NCI-H460 (cell line): ENCODE results near the gene ESRP2. TPM values are rescaled to one million over a fixed set of nuclear protein-coding genes. Genes with fewer than 3 reads are reported as not detected.
A peak's percentile ranks its signal among the peaks of the same experiment; 100 is the strongest.

Experiments used
- DNase-seq: peaks from one replicate; pipeline ENCODE4 v3.0.0-alpha.2; 2016; ENCODE audit warnings: low read depth; ENCODE audit errors: extremely low read depth
- polyA plus RNA-seq: library from polyadenylated mRNA; depleted of rRNA; stranded (reverse); fragments of >200 nt; gene quantifications from 2 replicates; pipeline ENCODE4 v1.2.3, GENCODE V29; 2014; cell fraction: nucleus; rRNA removed
- total RNA-seq: library from RNA; depleted of rRNA; stranded (reverse); fragments of >200 nt; shearing (Covaris generic); gene quantifications from 2 replicates; pipeline ENCODE4 v1.2.3, GENCODE V29; 2014; rRNA removed

ESRP2 gene
- 0.27 TPM in 1 of 2 replicates, not detected in the other for total RNA-seq
- polyA plus RNA-seq: 0.33 and 0.38 TPM in 2 replicates

DNA sequence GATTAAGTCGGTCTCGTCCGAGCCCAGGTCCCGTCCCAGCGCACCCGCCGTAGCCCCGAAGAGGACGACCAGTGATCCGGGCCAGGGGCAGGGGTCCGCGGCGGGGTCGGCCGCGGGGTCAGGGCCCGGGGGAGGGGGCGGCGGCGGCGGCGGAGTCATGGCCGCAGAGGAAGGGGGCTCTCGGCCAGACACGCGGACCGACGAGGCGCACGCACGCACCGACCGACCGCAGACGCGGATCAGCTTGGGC lies at the start of gene ESRP2:
Gene ESRP2 (minus strand): TSS at position 241 of the 250 bp plus-strand sequence. CDS start 82 bp downstream, at position 159.
- no peak for DNase-seq

DNA sequence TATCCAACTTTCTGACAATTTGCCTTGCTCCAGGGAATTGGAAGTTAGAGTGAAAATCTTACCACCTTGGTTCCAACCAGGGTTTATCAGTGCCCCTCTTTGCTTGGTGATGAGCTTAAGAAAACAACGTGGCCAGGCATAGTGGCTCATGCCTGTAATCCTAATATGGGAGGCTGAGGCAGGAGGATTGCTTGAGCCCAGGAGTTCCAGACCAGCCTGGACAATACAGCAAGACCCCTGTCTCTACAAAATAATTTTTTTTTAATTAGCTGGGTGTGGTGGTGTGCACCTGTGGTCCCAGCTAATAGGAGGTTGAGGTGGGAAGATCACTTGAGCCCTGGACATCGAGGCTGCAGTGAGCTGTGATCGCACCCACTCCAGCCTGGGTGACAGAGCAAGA lies 49.8 kb upstream of the ESRP2 start:
- DNase-seq: no peak

DNA sequence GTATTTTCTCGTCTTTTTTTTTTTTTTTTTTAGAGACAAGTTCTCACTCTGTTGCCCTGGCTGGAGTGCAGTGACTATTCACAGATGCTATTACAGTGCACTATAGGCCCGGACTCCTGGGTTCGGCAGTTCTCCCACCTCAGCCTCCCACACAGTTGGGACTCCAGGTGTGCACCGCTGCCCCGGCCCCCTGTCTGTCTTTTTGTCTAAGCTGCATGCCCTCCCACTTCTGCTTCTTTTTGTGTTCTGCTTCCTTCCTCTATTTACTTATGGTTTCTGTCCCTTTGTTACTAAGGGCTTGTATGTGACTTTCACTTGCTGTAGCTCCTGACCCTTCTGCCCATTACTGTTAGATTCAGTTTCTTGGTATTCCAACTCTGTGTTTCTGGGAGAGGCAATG lies 48.9 kb upstream of the ESRP2 start:
- no peak for DNase-seq

DNA sequence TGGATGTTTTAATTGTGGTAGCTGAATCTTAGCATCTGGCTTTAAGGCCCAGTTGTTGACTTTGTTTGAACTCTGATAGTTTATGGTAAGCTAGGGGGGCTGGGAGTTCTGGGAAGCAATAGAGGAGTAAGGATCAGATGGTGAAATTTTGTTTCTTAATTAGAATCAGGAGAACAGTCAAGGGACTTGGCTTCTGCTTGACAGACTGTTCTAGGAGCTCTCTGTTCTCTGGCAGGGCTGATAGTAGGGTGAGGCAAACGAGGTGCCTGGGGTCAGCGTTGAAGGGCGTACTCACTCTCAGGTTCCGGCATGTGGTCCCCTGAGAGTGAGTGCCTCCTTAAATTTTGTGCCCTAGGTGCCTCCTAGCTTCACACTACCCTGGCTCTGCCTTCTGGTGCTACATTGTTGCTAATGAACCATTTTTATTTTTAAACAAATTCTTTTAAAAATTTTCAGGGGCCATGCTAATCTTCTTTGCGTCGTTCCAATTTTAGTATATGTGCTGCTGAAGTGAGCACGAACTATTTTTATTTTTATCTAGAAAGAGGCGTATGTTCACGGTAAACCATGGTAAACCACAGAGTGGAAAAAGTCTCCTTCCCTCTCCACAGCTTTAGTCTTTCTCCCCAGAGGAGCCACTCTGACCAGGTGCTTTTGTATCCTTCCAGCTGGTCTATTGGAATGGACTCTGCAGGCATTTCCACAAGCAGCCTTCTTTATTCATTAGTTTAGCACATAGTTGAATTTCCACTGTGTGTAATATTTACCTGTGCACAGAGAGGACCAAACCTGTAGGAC lies 48.1 kb upstream of the ESRP2 start:
- DNase-seq: no peak

DNA sequence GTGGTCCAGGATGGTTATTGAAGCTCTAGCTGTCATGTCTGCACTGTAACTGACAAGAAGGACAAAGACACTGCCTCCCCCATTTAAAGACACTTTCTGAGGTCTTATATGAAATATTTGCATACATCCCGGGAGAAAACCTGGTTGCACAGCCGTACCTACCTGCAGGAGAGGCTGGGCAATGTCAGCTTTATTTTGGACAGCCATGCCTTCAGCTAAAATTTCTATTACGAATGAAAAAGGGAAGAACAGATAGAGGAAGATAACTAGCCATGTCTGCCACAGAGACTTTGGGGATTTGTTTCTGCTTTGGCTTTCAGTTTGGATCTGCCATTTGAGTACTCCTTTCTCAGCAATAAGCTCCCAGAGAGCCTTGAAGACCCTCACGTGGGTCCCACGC lies 47.4 kb upstream of the ESRP2 start:
- DNase-seq: no peak

DNA sequence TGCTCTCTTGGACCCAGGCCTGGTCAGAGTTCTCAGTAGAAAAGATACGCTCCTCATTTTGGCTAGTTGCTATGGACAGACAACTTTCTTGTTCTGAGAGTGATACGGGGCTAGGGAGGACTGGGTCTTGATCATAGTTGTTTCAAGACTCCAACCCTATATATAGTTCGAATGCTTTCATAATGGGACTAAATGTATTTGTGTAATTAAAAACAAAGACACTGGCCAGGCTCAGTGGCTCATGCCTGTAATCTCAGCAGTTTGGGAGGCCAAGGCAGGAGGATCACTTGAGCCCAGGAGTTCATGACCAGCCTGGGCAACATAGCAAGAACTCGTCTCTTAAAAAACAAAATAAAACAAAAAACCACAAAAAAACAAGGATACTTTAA lies 46.1 kb upstream of the ESRP2 start:
- no peak for DNase-seq

DNA sequence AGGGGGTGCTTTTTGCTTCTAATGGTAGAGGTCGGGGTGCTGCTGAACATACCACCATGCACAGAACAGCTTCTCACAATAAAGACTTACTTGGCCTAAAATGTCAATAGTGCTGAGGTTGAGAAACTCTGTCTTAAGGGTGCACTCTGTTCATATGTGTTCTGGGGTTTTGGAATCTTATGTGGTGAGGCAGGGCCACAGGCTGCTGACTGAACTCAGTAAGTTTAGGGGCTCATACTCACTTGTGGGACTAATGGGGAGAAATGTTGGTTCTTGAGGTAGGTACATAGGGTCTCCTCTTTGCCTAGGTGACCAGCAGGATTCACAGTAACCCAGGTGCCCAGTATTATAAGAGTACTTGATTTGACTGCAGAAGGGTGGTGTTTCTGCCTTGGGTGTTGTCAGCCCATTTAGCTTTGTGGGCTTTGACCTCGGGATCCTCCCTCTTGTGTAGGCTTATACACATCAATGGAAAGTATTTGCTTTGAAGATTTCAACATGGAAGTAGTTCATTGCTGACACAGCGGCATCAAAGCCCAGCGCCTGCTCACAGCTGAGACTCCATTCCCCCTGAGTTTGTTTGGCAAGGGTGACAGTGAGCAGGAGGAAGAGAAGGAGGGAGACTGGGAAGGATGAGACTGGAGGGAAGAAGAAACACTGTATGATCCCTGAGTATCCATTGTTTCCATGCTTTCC lies 45.6 kb upstream of the ESRP2 start:
- no peak for DNase-seq

DNA sequence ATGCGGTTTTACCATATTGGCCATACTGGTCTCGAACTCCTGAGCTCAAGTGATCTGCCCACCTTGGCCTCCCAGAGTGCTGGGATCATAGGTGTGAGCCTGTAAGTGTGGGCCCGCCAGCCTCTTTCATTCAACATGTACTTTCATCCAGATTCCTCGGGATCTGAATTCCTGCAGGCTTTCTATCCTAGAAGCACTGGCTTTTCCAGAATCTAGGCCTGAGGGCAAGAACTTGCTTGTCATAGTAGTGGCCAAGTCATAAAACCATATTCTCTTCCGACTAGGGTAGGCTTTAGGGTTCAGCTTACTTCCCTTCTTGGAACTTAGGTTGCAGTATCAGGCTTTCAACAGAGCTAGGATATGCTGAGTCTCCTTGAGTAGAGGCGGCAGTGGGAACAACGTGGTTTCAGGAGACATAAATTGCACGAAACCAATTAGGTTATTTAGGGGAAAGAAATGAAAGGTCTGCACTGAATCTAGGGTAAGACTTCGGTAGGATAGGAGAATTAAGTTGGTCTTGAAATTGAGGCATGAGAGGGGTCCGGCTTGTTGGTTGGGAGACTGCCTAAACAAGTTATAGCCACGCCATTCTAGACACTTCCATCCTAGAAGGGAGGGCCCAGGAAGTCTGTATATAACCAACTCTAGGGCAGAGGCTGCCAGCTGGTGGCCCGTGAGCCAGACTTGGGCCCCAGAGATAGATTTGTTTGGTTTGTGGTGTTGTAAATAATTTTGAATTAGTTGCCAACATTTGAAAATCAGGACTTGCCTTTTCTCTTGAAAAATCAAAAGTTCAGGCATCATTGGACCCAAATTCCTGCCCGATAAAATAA lies 44.0 kb upstream of the ESRP2 start:
- DNase-seq: no peak

DNA sequence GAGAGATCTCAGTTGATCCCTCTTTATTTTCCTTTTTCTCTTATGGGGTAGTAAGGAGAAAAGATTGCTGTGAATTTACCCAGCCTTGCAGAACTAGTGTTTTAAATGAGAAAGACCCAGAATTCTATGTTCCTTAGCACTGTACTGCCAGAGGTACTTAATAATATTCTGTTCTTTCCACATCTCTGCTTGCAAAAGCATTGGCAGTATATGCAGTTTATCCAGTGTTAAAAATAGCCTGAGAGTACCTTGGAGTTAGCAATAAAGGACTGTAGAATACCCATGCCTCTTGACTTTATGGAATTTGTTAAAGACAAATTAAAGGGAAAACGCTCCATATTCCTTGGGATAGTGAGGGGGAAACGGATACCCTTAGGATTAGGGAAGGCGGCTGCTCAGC lies 40.3 kb upstream of the ESRP2 start:
- no peak for DNase-seq

DNA sequence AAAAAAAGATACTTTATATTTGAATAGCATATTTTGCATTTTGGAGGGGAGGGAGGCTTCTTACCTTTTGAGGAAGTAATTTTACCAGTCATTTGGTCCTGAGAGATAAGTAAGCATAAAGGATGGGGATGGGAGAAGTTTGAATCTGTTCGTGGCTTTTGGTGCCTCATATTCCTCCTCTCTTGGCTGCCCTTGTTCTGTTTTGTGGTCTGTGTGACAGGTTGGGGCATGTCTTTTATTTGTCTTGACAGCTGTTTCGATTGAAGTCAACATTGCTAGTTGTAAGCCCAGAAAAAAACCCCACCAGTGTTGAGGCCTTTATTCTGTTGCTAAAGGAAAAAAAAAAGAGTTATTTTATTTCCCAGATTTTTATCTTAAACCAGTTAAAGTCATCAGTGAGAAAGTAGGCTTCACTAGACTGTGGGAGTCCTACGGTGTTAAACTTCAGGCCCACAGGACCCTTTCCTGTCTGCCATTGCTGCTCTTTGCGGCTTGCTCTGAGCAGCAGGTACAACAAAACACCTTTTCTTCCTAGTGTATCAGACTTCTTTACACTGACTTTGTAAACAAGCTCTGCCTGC lies 39.8 kb upstream of the ESRP2 start:
- DNase-seq: no peak

DNA sequence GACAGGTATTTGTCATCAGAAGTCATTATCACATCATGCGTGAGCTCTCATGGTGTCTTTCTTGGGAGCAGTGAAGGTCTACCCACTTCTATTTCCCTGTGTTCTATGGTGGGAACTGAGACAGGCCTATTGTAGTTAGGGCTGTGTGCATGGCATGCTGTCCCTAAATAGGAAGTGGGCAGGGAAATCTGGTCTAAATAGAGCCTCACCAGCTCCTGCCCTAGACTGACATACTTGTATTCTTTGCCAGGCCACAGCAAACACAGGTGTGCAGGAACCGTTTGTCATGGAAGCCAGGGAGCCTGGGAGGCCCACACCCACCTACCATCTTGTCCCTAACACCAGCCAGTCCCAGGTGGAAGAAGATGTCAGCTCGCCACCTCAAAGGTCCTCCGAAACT lies 38.5 kb upstream of the ESRP2 start:
- no peak for DNase-seq

DNA sequence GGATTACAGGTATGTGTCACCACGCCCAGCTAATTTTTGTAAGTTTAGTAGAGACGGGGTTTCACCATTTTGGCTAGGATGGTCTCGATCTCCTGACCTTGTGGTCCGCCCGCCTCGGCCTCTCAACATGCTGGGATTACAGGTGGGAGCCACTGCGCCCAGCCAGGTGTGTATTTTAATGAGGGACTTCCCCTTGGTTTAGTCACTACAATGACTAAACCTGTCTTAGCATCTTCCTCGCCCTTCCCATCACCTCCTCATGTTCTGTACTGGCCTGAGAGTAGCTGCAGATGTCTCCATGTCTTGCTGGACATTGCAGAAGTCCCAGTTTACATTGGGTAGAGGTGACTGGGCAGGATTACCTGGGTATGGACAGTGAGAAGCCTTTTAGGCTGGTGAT lies 38.0 kb upstream of the ESRP2 start:
- no peak for DNase-seq

DNA sequence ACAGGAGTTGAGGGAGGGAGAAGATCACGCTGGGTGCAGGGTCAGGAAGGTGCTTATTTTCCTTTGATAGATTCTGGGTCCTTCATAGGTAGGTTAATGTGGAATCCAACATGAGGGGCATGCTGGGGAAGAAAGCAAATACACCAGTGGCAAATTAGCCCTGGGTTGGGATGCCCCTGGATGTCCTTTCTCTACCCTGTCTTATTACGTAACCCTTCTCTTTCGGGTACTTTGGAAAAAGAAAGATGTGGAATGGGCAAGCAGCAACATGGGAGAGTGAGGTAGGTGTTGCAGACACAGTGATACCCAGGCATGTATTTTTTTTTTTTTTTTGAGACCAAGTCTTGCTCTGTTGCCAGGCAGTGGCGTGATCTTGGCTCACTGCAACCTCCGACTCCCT lies 37.5 kb upstream of the ESRP2 start:
- no peak for DNase-seq

DNA sequence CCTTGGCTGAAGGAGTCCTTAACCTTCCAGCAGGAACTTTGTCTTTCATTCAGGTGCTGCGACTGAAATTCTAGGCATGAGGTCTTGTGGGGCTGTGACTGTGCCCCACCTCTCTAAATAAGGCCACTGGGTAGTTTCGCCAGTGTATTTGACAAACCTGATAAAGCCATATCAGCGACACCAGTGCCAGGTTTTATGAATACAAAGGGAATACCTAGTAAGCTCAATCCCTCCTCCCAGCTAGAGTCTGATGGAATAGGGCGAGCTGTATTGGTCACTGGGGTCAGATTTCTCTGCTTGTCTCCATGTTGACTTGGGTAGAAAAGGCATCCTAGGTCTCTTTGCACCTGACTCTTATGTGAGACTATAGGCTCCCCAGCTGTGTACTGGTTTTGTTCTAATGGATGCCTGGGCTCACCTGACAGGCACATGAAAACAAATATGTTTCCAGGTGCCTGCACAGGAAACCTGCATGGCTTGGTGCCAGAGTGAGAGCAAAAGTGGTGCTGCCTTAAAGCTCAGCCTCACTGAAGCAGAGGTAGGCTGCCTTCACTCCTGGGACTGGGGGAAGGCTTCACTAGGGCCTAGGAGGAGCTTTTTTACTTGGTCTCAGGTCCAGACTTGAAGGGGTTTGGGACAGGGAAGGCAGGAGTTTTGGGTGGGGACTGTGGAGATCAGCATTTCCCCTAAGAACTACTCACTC lies 36.7 kb upstream of the ESRP2 start:
- no peak for DNase-seq

DNA sequence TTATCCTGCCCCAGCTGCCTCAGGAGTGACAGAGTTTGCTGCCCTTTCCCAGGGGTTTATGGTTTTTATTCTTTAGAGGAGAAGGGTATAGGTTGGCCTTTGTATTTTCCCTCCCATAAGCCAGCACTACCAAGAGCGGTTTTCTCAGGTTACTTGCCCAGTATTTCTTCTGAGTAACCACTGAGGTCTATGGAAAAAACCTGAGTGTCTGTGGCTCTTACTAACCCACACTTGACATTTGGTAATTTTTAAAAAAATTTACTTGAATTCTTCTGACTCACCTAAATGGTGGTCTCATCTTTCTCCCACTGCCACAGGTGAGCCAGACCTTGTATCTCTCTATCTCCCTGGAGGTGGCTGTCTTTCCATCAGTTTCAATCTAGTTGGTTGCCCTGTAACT lies 34.4 kb upstream of the ESRP2 start:
- DNase-seq: no peak

DNA sequence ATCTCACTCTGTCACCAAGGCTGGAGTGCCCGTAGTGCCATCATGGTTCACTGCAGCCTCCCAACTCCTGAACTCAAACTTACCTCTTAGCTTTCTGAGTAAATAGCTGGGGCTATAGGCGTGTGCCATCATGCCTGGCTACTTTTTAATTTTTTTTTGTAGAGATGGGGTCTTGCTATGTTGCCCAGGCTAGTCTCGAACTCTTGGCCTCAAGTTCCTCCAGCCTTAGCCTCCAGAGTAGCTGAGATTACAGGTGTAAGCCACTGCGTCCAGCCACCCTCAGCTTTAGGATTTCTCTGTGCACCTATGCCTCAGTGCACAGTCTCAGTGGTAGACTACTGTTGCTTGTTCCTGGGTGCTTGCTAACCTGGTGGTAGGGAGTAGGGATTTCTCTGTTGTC lies 33.9 kb upstream of the ESRP2 start:
- DNase-seq: no peak

DNA sequence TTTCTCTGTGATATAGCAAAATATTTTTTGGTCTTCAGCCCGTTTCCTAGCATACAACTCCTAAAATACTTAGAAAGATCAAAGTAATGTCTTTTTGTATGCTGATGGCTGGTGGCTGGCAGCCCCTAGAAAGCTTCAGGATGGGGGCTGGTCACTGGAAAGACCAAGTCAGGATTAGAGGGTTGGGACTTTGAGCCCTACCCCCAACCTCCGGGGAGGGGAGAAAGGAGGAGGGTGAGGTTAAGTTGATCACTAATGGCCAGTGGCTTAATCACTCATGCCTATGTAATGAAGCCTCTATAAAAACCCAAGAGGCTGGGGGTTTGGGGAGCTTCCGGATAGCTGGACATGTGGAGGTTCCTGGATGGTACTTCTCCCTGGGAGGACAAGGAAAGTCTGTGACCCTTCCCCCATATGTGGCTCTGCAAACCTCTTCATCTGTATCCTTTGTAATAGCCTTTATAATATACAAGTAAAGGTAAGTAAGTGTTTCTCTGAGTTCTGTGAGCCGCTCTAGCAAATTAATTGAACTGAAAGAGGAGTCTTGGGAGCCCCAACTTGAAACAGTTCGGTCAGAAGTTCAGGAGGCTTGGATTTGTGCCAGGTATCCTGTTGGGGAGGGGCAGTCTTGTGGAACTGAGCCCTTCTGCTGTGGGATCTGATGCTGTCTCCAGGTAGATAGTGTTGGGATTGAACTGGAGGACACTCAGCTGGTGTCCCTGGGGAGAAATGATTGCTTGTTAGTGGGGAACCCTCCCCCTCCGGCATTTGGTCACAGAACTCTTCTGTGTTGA lies 31.9 kb upstream of the ESRP2 start:
- DNase-seq: no peak

DNA sequence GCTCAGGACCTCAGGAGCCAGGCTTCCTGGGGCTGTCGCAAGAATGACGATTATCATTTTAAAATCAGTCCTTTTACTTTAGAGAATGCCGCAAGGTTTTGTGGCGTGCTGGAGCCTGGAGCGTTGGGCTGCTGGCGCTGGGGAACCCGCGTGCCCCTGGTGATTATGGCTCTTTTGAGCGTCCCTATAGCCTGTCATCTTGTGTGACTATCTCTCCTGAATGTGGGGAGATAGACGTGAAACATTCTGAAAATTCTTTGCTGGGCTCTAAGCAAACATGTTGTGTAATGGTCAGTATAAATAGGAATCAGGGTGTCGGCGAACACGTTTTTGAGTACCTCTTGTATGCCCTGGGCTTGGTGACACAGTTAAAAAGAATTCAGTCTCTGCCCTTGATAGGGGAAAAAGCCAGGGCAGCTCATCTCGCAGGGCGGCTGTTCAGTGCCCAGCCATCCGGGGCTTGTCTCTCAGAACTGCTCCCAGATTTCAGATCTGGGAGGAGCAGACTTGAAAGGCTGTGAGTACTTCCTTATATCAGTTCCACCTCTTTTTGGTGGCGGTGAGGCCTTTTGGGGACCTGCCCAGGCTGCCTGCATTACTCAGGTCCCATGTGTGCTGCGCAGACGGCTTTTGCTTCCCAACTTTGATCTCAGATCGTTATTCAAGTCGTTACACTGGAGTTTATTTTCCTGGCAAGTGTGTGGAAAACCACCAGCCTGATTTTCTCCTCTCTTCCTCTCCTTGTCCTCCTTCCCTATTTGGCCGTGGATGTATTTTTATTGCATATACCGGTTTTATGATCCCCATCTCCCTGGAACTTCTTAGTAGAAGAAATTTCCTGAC lies 29.4 kb upstream of the ESRP2 start:
- peak; percentile 75 for DNase-seq
